ENCODE data around the gene VPS8.

The VPS8 gene

DNA sequence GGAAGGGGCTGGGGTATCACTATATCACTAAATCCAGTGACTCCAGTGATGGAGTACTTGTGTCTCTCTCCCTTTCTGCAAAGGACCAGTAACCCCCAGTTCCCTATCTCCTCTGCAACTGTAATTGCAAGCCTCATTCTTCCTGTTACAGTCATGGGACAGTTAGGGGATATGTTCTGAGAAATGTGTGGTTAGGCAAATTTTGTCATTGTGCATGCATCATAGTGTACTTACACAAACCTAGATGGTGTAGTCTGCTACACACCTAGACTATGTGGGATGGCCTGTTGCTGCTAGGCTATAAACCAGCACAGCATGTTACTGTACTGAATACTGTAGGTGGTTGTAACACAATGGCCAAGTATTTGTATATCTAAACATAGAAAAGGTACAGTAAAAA, 2.2 kb downstream of the VPS8 start:
- H2AFZ ChIP-seq = no peak overlapping the region
- H3K27me3 ChIP-seq (ENCODE audit: control insufficient read depth, insufficient read depth, low read length) = no peaks in the 10 kb centered on the region
- no peaks in the 10 kb centered on the region for H3K9me3 ChIP-seq (ENCODE audit: control insufficient read depth, low read length)
- no peak overlapping the region for H3K27ac ChIP-seq
- TF ChIP-seq, protein P1, sequence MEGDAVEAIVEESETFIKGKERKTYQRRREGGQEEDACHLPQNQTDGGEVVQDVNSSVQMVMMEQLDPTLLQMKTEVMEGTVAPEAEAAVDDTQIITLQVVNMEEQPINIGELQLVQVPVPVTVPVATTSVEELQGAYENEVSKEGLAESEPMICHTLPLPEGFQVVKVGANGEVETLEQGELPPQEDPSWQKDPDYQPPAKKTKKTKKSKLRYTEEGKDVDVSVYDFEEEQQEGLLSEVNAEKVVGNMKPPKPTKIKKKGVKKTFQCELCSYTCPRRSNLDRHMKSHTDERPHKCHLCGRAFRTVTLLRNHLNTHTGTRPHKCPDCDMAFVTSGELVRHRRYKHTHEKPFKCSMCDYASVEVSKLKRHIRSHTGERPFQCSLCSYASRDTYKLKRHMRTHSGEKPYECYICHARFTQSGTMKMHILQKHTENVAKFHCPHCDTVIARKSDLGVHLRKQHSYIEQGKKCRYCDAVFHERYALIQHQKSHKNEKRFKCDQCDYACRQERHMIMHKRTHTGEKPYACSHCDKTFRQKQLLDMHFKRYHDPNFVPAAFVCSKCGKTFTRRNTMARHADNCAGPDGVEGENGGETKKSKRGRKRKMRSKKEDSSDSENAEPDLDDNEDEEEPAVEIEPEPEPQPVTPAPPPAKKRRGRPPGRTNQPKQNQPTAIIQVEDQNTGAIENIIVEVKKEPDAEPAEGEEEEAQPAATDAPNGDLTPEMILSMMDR (IDR thresholded peaks at IDR 0.05) = no peak
- no peaks in the 10 kb centered on the region for H3K4me1 ChIP-seq
- no peaks in the 10 kb centered on the region for H3K36me3 ChIP-seq (ENCODE audit: control insufficient read depth, insufficient read depth, low read length)
- H3K9ac ChIP-seq = no peak overlapping the region
- H3K4me2 ChIP-seq (ENCODE audit: low read length) = no peak overlapping the region
- H3K4me3 ChIP-seq (ENCODE audit: low read depth, low read length) = no peak overlapping the region
- H3K79me2 ChIP-seq = peaks cover 5% of the 10 kb centered on the region

DNA sequence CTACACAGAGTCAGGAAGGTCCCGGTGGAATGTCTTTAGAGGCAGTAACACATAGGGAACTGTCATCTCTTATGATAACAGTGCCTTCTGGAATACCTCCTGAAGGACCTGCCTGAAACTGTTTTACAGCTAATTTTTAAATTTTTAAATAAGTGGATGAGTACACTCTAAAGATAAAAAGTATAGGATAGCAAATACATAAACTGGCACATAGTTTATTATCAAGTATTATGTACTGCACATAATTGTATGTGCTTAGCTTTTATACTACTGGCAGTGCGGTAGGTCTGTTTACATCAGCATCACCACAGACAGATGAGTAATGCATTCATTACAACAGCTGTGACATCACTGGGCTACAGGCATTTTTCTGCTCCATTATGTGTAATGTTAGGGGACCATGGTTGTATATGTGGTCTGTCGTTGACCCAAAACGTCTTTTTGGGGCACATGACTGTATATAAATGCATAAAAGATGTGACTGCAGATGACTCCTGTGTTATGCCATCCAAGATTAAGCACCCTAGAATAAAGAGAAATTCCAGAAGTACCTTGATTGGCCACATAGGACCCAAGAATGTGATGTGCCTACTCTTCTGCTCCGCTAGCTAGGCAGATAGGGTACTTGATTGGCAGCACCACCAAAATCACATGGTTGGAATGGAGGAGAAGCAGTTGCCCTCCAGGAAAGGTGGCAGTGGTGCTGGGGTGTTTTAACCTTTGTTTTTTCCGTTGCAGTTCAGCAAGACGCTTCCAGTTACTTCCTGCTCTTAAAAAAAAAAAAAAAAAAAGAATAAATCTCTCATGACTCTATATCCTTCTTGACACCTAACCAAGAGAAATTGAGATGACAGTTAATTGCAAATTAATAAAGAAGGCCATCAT, 3.3 kb downstream of the VPS8 start:
- no peaks in the 10 kb centered on the region for H3K36me3 ChIP-seq (ENCODE audit: control insufficient read depth, insufficient read depth, low read length)
- H3K27ac ChIP-seq = no peak overlapping the region
- no peaks in the 10 kb centered on the region for H3K27me3 ChIP-seq (ENCODE audit: control insufficient read depth, insufficient read depth, low read length)
- H3K9ac ChIP-seq = no peak overlapping the region
- no peaks in the 10 kb centered on the region for H3K4me1 ChIP-seq
- TF ChIP-seq, protein P1 (IDR thresholded peaks at IDR 0.05) = no peak
- H3K4me2 ChIP-seq (ENCODE audit: low read length) = no peak overlapping the region
- H3K4me3 ChIP-seq (ENCODE audit: low read depth, low read length) = no peak overlapping the region
- H3K9me3 ChIP-seq (ENCODE audit: control insufficient read depth, low read length) = no peaks in the 10 kb centered on the region
- peaks cover 5% of the 10 kb centered on the region for H3K79me2 ChIP-seq
- H2AFZ ChIP-seq = no peak overlapping the region

DNA sequence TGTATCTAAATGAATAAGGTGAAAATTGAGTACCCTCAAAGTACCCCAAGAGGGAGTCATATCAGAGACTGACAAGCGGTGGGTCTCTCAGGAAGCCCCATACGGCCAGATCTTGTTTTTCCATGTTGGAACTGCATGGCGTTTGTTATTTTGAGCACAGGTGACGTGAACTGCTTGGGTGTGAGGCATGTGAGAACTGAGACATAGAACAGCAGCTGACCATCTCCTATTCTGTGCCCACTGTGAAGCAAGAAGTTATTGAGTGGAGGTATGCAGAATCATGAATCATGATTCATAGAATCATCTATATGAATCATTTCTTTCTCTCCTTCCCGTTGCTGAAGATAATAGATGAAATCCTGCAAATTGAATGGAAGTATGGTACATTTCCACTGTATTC, 4.6 kb downstream of the VPS8 start:
- no peak overlapping the region for H3K27ac ChIP-seq
- H3K79me2 ChIP-seq = peaks cover 8% of the 10 kb centered on the region
- no peaks in the 10 kb centered on the region for H3K4me1 ChIP-seq
- no peak overlapping the region for H3K4me2 ChIP-seq (ENCODE audit: low read length)
- no peak overlapping the region for H3K9ac ChIP-seq
- TF ChIP-seq, protein P1 (IDR thresholded peaks at IDR 0.05) = no peak
- no peaks in the 10 kb centered on the region for H3K36me3 ChIP-seq (ENCODE audit: control insufficient read depth, insufficient read depth, low read length)
- no peaks in the 10 kb centered on the region for H3K27me3 ChIP-seq (ENCODE audit: control insufficient read depth, insufficient read depth, low read length)
- no peak overlapping the region for H2AFZ ChIP-seq
- no peaks in the 10 kb centered on the region for H3K9me3 ChIP-seq (ENCODE audit: control insufficient read depth, low read length)
- H3K4me3 ChIP-seq (ENCODE audit: low read depth, low read length) = no peak overlapping the region

DNA sequence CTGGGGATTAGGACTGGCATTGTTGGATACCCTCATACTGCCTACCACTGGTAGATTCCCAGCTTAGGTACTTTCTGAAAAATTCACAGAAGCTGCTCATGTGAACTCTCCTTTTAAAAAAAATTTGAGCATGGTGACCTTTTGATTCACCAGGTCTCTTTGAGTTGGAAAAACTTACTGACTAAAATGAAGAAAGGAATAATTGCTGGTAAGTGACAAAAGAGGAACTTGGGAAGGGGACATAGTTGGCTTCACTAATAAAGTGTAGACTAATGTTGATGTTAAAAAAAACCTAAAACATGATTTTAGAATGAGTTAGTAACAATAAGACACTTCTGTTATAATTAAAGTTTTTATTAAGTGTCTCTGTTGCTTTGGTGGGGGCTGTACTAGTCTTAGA, 8.6 kb downstream of the VPS8 start:
- H3K4me2 ChIP-seq (ENCODE audit: low read length) = no peak overlapping the region
- no peaks in the 10 kb centered on the region for H3K4me1 ChIP-seq
- TF ChIP-seq, protein P1 (IDR thresholded peaks at IDR 0.05) = no peak
- H2AFZ ChIP-seq = no peak overlapping the region
- H3K9me3 ChIP-seq (ENCODE audit: control insufficient read depth, low read length) = no peaks in the 10 kb centered on the region
- H3K36me3 ChIP-seq (ENCODE audit: control insufficient read depth, insufficient read depth, low read length) = no peaks in the 10 kb centered on the region
- H3K79me2 ChIP-seq = peaks cover 8% of the 10 kb centered on the region
- H3K9ac ChIP-seq = no peak overlapping the region
- no peak overlapping the region for H3K4me3 ChIP-seq (ENCODE audit: low read depth, low read length)
- H3K27ac ChIP-seq = no peak overlapping the region
- H3K27me3 ChIP-seq (ENCODE audit: control insufficient read depth, insufficient read depth, low read length) = no peaks in the 10 kb centered on the region

DNA sequence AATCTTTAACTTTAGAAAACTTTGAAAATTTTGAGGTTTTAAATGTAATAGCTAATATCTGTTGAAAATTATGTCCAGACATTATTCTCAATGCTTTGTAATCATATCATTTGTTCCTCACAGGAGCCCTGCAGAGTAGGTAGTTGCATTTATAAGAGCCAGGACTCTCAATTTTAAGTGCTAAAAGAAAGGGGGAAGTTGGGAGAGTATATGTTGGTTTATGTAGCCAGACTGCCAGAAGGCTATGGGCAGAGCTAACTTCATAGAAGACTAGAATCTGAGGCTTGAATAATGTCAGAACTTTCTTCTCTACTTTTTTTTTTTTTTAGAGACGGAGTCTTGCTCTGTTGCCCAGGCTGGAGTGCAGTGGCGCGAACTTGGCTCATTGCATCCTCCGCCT, 9.1 kb downstream of the VPS8 start:
- Histone ChIP-seq H3K27ac (no peak overlapping the region), H3K36me3 (ENCODE audit: control insufficient read depth, insufficient read depth, low read length) (no peaks in the 10 kb centered on the region), H3K4me2 (ENCODE audit: low read length) (no peak overlapping the region), H2AFZ (no peak overlapping the region), H3K9me3 (ENCODE audit: control insufficient read depth, low read length) (no peaks in the 10 kb centered on the region), H3K4me1 (no peaks in the 10 kb centered on the region), H3K27me3 (ENCODE audit: control insufficient read depth, insufficient read depth, low read length) (no peaks in the 10 kb centered on the region), H3K79me2 (peaks cover 8% of the 10 kb centered on the region), H3K4me3 (ENCODE audit: low read depth, low read length) (no peak overlapping the region), H3K9ac (no peak overlapping the region)
- TF ChIP-seq, protein P1 (IDR thresholded peaks at IDR 0.05) = no peak
